SKM-1 (cell line): ENCODE data around the gene SULF2.
"Not testable (repeated sequence)": the region's sequence is repeated elsewhere in the genome, so short reads cannot be mapped to it uniquely, and the experiment has no call there.

Source experiments
- DNase-seq: peaks from one replicate; lab custom pipeline; 2025; ENCODE audit not compliant: unreplicated experiment; lab: John Stamatoyannopoulos, UW

SULF2 gene

DNA sequence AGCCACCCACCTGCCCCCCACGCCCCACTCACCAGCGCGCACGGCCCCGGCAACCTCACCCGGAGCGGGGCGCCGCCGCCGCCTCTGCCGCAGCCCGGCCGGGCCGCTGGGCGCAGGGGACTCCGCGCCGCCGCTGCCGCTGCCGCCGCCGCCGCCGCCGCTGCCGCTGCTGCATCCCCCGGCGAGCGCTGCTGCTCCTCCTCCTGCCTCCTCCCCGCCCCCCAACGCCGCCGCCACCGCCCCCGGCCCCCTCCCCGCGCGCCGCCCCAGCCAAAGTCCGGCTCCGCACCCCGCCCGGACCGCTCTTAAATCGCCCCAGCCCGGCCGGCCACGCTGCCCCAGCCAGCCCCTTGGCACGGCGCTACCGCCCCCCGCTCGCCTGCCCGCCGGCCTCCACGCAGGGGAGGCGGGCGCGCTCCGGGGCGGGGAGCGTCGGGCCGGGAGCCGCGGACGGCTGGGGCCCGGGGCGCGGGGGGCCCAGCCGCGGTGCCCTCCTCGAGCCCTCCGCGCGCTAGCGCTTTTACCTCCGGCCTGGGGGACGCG, at the start of gene SULF2:
SULF2 (minus strand) TSS at position 171 of the 543 bp plus-strand sequence. CDS start 28,118 bp downstream, outside the sequence.
- DNase-seq: no peak

DNA sequence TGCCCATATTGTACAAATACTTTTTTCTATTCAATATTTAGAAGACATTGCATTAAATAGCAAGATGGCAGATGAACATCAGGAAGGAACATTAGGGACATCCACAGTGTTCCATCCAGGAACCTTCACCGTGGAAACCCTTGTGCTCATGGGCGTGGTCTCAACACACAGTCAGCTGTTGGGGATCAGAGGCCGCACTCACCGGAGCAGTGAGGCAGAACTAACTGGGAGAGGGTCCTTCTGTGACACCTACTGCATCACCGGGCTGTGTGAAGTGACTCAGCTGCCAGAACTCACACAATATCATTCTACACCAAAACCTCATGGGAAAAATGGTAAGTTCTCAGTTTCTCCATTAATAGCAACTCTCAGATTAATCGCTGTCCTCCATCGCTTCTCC, 46.4 kb upstream of the SULF2 start:
- DNase-seq: not testable (repeated sequence)

DNA sequence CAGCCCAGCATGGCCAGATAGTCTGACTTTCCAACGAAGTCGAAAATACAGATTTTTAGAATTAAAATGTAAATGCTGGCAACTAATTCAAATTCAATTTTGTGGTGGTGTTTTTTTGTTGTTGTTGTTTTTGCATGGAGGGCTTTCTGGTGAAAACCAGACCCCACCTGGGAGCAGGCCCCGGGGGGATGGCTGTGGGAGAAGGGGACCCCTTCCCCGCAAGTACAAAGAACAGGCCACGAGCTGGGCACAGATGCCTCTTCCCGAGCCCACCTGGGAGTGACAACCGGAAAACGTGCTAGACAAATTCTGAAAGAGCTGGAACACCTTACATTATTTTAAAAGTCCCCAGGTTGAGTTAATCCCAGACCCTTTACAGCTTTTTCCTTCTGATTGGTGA, 41.4 kb upstream of the SULF2 start:
- DNase-seq: not testable (repeated sequence)

DNA sequence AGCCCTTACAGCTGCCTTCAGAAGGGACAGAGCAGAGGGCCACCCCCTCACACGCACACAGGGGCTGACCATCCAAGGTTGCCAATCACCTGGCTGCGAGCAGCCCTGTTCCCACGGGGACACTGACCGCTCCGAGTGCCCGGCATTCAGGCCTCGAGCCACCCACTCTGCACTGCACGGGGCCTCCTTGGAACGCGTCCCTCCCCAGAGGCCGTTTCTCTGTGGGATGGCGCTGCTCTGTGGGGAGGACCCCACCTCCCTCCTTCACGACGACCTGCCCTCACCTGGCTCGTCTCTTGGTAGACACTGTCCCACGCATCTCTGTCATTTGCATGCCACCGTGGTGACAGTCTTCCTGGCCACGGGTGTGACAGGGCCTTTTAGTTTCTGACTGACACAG, 40.7 kb upstream of the SULF2 start:
- DNase-seq: not testable (repeated sequence)

DNA sequence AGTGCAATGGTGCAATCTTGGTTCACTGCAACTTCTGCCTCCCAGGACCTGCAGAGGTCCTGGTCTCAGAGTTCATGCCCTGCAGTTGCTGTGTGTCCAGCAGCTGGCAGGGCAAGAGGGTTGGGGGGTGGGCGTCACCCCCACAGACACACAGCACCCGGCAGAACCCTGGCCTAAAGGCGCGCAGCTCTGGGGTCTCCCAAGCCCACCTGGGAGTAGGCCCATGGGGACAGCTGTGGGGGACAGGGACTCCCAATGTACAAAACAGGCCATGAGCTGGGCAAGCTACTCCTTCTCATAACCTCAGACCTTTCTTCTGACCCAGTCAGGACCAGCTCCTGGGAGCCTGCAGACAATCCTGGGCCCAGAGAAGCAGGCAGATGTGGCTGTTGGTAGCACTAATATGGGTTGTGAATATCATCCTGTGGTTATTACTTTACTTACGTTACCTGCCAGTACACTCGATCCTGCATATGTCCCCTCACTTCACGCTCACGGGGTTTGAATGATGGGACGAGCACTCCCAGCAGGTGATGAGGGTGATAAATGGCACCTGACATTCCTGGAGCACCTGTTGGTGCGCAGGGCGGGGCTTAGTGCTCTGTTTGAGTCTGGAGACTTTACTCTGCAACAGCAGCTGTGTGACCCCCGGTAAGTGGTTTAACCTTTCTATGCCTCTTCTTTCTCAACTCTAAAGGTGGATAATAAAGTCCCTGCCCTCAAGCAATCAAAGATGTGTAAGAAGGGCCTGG, 39.9 kb upstream of the SULF2 start:
- DNase-seq: no peak

DNA sequence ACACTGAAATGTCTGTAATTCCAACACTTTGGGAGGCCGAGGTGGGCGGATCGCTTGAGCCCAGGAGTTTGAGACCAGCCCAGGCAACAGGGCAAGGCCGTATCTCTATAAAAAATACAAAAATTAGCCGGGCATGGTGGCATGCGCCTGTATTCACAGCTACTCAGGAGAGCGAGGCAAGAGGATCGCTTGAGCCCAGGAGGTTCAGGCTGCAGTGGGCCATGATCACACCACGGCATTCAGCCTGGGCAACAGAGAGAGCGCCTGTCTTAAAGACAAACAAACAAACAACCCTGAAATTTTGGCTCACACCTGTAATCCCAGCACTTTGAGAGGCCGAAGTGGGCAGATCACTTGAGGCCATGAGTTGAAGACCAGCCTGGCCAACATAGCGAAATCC, 38.7 kb upstream of the SULF2 start:
- DNase-seq: not testable (repeated sequence)

DNA sequence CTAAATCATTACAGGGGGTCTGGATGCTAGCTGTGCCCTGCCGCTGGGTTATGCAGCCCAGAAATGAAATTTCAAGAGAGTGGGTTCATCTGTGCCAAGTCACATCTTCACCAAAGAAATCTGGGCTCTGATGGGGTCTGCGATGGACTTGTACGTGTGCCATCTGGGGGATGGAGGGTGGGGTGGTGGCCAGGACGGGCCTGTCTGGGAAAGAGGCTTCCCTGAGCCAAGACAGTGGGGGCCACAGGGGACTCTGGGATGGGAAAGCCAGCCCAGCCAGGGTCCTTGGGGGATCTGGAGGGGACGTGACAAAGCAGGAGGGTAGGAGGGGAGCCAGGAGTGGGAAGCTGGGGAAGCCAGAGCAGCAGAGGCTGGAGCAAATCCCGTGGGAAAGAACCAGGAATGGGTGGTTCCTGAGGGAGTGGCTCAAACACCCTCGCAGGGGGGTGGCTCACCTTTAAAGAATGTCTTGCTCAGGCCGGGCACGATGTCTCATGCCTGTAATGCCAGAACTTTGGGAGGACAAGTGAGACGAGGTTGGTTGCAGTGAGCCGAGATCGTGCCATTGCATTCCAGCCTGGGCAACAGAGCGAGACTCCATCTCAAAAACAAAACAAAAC, 36.3 kb upstream of the SULF2 start:
- DNase-seq: no peak

DNA sequence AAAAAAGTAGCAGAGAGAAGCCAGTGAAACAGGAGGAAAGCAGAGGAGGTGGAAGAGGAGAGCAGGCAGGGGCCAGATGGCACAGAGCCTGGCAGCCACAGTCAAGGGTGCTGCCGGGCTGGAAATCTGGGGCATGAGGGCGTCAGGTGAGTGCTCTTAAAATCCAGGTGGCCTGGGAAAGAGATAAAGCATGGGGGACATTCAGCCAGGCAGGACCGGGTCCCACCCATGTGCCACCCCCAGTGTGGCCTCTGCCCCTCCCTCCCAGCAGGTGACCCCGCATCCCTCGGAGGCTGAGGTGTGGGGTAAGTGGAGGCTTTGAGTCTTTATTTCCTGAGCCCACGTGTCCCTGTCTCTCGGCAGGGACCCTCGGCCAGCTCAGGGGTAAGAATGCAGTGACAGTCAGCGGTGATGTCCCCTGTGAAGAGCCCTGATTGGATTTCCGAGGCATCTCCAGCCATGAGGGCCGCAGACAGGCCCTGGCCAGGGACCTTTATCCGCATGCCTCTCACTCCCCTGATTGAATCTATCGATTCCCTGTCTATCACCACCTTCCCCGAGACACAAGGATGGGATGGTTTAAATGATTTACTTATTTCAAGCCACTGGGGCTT, 33.8 kb upstream of the SULF2 start:
- DNase-seq: no peak

DNA sequence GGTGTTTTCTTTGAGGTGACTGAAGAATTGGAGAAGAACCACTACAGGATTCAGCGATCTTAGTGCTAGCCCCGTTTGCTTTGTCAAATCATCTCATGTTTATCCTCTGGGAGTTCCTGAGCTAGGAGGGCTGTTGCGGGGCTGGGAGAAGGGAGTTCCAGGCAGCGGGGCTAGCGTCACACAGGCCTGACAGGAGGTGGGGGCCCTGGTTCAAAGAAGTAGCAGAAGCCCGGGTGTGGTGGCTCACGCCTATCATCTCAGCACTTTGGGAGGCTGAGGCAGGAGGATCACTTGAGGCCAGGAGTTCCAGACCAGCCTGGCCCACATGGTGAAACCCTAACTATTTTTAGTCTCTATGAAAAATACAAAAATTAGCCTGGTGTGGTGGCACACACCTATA, 33.2 kb upstream of the SULF2 start:
- no peak for DNase-seq

DNA sequence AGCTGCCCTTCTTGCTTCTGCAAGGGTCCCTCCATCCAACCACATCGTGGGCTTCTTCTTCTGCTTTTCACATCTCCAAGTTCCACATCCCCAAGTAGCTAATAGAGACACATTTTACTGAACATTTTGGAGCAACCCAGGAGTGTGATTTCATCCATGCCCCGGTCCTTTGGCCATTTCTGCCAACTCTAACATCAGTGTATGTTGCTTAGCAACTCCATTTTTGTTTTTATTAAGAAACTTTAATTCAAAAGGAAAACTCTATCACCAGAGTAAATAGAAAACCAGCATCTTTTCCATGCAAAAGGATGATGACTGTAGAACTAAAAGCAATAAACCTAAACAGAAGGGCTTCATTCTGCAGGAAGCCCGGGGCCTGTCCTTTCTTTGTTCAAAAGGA, 32.7 kb upstream of the SULF2 start:
- no peak for DNase-seq

DNA sequence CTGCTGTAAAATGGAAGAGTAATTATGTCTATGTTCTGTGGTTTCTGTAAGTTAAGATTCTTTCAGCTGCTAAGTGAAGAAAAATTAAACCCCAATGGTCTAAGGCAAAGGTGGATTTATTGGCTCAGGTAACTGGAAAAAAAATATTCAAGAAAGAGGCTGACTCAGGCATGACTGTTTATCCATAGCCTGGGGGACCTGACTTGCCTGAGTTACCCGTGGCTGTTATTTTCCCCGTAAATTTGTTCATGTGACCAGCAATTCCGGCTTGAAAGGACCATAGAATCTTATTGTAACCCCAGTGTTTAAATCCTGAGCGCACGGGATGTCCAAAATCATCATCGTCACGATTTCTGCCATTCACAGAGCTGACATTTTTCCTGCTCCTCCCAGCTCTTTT, 32.3 kb upstream of the SULF2 start:
- no peak for DNase-seq

DNA sequence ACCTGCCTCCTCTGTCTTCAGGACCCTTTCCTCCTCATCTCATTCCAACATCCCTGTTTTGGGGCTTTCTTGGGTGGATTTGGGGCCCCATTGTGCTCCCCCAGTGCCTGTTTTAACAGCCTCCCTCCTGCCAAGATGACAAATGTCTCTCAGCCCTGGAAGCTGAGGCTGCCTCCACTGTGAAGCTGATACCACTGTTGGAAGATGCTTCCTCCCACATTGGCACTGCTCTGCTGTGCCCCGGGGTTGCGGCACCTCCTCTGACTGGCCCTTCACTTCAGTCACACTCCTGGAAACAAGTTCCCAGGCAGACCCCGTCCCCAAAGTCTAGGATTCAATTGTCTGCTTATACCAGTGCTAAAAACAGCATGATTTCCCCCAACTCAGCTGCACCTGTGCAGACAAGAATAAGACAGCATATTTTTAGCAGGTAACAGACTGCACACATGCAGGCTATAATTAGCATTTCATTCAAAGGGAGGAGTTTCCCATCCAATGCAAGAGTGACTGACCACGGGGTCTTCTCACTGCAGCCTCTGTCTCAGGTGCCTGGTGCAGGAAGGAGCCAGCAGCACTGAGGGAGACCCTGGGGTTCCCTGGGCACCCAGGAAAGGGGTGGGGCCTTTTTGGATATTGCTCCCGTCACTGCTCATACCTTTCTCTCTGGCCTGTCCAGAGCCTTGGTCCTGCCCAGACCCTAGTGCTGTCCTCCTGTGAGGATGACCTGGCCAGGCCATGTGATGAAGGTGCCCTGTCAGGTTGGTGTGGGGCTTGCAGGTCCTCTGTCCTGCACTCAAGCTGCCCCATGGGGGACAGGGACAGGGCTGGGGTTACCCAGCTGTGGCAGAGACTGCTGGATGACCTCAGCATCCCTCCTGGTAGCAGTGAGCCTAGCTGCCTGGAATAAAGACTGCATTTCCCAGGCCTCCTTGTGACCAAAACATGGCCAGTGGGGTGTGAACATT, 31.5 kb upstream of the SULF2 start:
- DNase-seq: no peak

DNA sequence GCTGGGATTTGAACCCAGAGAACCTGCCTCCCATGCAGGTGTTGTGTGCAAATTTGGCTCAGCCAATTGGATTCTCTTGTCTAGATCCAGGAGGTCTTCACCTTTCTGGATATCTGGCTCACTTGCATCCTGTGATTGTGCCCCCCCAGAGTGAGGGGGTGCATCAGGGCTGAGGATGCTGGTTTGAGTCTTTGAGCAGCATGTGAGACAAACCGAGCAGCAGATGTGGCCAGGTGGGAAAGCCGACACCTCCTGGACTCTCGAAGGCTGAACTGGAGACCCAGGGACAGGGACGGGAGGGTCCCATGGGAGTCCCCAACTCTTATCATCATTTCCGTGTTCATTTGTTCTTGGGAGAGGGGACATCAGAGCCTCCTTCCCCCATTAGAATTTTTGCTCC, 30.6 kb upstream of the SULF2 start:
- DNase-seq: no peak

DNA sequence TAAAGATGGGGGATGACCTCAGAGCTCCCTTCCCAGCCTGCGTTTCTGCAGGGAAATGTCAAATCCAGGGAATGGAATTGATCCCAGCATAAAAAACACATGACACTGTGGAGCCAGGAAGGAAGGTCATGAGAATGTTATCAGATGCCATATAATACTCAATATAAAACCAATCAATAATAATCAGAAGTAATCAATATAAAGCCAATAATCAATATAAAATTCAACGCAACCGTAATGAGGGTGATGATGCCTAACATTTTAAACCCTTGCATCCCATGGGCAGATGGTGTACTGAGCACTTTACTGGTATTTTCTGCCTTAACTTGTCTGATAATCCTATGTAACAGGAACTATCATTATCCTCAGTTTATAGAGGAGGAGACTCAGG, 30.1 kb upstream of the SULF2 start:
- no peak for DNase-seq

DNA sequence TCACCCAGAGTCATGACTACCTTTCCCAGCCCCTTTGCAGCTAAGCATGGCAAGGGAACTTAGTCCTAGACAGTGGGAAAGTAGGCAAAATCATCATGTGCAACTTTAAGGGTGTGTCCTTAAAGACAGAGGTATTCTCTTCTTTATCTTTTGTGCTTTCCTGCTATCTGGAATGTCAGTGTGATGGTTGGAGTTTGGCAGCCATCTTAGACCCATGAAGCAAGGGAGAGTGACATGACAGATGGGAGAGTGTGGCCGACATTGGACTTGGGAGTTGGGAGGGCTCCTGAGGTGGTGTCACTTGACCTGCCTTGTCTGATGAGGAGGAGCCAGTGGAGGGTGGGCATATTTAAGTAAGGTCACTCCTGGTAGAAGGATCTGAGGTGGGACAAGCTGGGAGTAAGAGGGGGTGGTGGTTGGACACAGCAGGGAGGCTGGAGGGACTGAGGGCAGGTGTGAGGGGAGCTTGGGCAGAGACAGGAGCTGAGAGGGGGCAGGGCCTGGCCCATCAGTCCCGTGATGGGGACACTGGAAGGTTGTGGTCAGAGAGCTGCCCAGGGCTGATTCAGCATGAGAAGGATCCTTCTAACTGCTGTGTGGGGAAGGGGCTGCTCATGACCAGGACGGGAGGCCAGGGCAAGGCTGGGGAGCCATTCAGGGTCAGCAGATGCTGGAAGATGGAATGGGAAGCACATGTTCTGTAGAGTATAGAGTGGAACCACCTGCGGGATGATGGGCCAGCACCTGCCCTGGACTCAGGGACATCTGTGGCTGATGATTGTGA, 29.5 kb upstream of the SULF2 start:
- DNase-seq: no peak

DNA sequence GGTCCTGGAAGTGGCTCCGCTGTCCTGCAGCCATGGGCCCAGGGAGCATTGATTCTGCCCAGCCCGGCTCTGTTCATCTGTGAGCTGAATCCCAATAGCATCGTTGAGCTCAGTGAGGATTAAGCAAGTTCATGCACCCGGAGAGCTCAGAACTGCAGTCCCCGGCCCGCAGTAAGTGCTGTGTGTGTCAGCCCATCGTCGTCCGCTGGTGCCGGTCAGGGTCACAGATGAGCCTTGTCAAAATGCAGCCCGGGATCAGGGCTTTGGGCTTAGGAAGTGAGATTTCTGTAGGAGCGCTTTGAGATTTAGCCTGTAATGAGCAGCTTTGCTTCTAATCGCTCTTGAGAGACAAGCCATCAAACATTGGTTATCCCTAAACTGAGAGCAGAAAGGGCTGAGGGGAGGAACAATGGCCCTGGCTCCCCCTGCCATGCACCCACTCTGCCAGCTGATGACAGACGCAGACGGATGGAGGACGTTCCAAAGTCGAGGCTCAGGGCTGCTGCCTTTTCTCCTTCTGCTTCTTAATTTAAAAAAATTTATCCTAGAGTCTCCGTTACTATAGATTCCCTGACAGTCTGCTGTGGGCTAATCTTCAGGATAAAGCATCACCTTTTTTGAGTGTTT, 25.6 kb upstream of the SULF2 start:
- no peak for DNase-seq

DNA sequence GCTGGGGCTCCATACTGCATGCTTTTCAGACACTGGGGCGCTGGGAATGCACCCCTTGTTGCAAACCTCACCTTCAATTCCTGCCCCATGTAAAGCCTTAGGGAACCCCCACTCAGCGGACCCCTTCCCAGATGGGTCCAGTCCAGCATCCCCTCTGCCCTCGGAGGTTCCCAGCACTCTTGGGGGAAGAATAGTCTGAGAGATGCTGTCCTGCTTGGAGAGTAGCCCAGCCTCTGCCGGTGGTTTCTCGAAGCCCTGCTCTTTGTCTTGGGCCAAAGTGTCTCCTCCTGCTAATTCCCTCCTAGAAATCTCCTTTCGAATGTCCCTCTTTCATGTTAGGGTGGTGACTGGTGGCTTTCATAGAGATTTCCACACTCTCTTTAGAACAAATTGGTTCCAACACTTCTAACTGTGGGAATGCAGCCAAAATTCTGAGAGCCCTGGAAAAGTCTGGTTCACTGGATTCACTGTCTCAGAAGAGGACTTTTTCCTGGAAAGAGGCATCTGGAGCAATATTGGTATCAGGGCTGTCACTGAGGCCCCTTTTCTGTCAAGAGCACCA, 24.9 kb upstream of the SULF2 start:
- DNase-seq: no peak

DNA sequence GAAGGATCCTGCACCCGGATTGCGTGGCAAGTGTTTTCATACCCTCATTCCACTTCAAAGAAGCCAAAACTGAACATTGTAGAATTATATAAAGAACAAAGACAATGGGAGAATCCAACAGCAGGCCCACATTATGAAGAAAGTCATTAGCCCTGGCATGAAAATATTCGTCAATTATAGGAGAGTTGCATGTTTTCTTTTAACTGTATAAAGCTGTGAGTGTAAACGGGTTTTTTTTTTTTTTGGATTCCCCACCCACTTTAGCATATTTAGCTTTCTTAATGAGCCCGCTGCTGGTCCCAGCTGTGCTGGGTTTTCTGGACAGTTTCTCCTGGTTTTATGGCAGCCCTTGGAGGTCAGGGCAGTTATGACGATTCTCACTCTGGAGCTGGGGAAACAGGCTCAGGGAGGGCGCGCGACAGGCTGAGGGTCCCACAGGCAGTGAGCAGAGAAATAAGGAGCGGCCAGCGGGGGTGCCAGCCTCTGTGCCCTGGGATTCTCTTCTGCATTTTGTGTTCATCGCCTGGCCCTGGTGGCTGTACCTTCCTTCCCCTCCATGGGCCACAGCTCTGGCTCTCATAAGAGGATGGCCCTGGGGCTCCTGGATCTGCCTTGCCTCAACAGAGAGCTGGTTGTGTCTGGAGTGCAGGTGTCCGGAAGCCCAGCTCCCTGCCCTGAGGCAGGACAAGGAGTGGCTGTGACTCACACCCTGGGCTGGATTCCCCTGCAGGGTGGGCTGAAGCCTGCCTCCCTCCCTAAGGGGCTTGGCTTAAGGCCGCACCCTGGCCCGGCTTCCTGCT, 24.1 kb upstream of the SULF2 start:
- no peak for DNase-seq

DNA sequence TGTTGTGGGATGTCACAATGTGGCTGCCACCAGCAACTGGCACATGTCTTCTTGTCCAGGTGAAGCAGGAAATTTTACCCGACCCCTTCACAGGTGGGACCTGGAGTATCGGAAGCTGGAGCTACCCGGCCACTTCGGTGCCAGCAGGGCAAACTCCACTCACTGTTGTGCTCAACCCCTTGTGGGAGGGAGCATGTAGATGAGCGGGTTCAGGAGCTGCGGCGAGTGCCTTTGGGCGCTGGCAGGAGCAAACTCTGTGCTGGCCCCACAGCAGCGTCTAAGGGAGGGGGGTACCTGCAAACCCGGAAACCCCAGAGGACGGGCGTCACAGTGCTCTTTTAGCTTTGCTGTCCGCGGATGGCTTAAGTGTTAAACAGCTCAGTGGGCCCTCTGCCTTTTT, 20.7 kb upstream of the SULF2 start:
- no peak for DNase-seq
